Natural killer cell treated with Interleukin-12 subunit alpha and Interleukin-12 subunit beta and Interleukin-15 and Interleukin-18, amount 100 ng/mL, for 72 hours (primary cell): ENCODE data around the gene PDGFA. TPM values are rescaled to one million over a fixed set of nuclear protein-coding genes. Genes with fewer than 3 reads are reported as not detected.
A peak's percentile ranks its signal among the peaks of the same experiment; 100 is the strongest.

Experiments
- ATAC-seq, 2 donors: fragments of 150-1000 bp; cut with Tn5 transposase in 1 of 2; sonication (Bioruptor Pico), chemical (Tn5 transposase) in 1 of 2; 2 replicates each; pipeline ENCODE4 v1.10.0; 2021
- DNase-seq: peaks from one replicate; pipeline ENCODE4 v3.0.0; 2022; ENCODE audit warnings: low spot score
- H3K27ac Mint-ChIP-seq, 2 donors: 1 replicate in 1 of 2; 2 replicates in 1 of 2; pipeline ENCODE4 v1.8.0; 2022; ENCODE audit warnings: mixed read lengths in 2 of 2, mild to moderate bottlenecking in 1 of 2, moderate library complexity in 1 of 2
- H3K27me3 Mint-ChIP-seq, 2 donors: 1 replicate in 1 of 2; 2 replicates in 1 of 2; pipeline ENCODE4 v1.8.0; 2022; ENCODE audit warnings: mixed read lengths in 2 of 2
- H3K36me3 Mint-ChIP-seq: one replicate; pipeline ENCODE4 v1.8.0; 2022; ENCODE audit warnings: mixed read lengths
- H3K4me1 Mint-ChIP-seq, 2 donors: 1 replicate in 1 of 2; 2 replicates in 1 of 2; pipeline ENCODE4 v1.8.0; 2022; ENCODE audit warnings: low read depth in 2 of 2, mixed read lengths in 2 of 2, mild to moderate bottlenecking in 1 of 2
- H3K4me3 Mint-ChIP-seq: one replicate; pipeline ENCODE4 v1.8.0; 2022; ENCODE audit warnings: mixed read lengths
- H3K9me3 Mint-ChIP-seq: 2 replicates; pipeline ENCODE4 v1.8.0; 2022; ENCODE audit warnings: mixed read lengths
- total RNA-seq, 2 donors: library from RNA; stranded (reverse); gene quantifications; one replicate each; pipeline ENCODE4 v1.2.3, GENCODE V29; 2022

The PDGFA gene
- 1 to 10 TPM; 1.3 to 5.0 TPM for total RNA-seq

GRCh38 chr7:519484-520390, at the start of gene PDGFA:
Gene PDGFA (minus strand): TSS chr7:519846. CDS start chr7:519001, 845 bp downstream.
- Mint-ChIP-seq H3K36me3 (no peaks in the 10 kb centered on the region), H3K4me1 (peaks cover 0 to 4% of the 10 kb centered on the region in 2 donors), H3K27me3 (peaks cover 5 to 18% of the 10 kb centered on the region in 2 donors), H3K27ac (no peak within 1 kb of the TSS), H3K9me3 (no peaks in the 10 kb centered on the region), H3K4me3 (peak within 1 kb of the TSS; percentile 80)
- peak; percentile 51 to 68 for ATAC-seq
- no peak for DNase-seq

GRCh38 chr7:568031-568951, 48.6 kb upstream of the PDGFA start:
- Mint-ChIP-seq H3K36me3 (no peaks in the 10 kb centered on the region), H3K4me3 (no peak overlapping the region), H3K27ac (no peak overlapping the region), H3K9me3 (no peaks in the 10 kb centered on the region), H3K4me1 (no peaks in the 10 kb centered on the region), H3K27me3 (no peaks in the 10 kb centered on the region)
- DNase-seq: no peak
- no peak for ATAC-seq

GRCh38 chr7:567305-567883, 47.7 kb upstream of the PDGFA start:
- no peaks in the 10 kb centered on the region for H3K9me3 Mint-ChIP-seq
- H3K4me1 Mint-ChIP-seq: peaks cover 0 to 4% of the 10 kb centered on the region in 2 donors
- no peaks in the 10 kb centered on the region for H3K27me3 Mint-ChIP-seq
- no peaks in the 10 kb centered on the region for H3K36me3 Mint-ChIP-seq
- H3K27ac Mint-ChIP-seq: no peak overlapping the region
- ATAC-seq (no peak), DNase-seq (no peak)
- no peak overlapping the region for H3K4me3 Mint-ChIP-seq

GRCh38 chr7:566100-566499, 46.5 kb upstream of the PDGFA start:
- no peaks in the 10 kb centered on the region for H3K27me3 Mint-ChIP-seq
- no peaks in the 10 kb centered on the region for H3K36me3 Mint-ChIP-seq
- no peak for ATAC-seq
- no peak for DNase-seq
- H3K4me3 Mint-ChIP-seq: no peak overlapping the region
- no peaks in the 10 kb centered on the region for H3K9me3 Mint-ChIP-seq
- peaks cover 0 to 5% of the 10 kb centered on the region in 2 donors for H3K4me1 Mint-ChIP-seq
- no peak overlapping the region for H3K27ac Mint-ChIP-seq

GRCh38 chr7:564176-564865, 44.7 kb upstream of the PDGFA start:
- no peak for ATAC-seq

GRCh38 chr7:563629-564170, 44.1 kb upstream of the PDGFA start:
- H3K4me1 Mint-ChIP-seq: peaks cover 0 to 9% of the 10 kb centered on the region in 2 donors
- no peak for DNase-seq
- no peaks in the 10 kb centered on the region for H3K36me3 Mint-ChIP-seq
- no peaks in the 10 kb centered on the region for H3K9me3 Mint-ChIP-seq
- H3K27me3 Mint-ChIP-seq: no peaks in the 10 kb centered on the region
- H3K27ac Mint-ChIP-seq: no peak overlapping the region
- ATAC-seq: no peak
- H3K4me3 Mint-ChIP-seq: no peak overlapping the region

More at GRCh38 chr7:564176-564865, 44.7 kb upstream of the PDGFA start:
- no peak for DNase-seq
- no peak overlapping the region for H3K27ac Mint-ChIP-seq
- H3K4me3 Mint-ChIP-seq: no peak overlapping the region
- H3K27me3 Mint-ChIP-seq: no peaks in the 10 kb centered on the region
- H3K36me3 Mint-ChIP-seq: no peaks in the 10 kb centered on the region
- H3K4me1 Mint-ChIP-seq: peaks cover 0 to 9% of the 10 kb centered on the region in 2 donors
- no peaks in the 10 kb centered on the region for H3K9me3 Mint-ChIP-seq

GRCh38 chr7:562789-563628, 43.4 kb upstream of the PDGFA start:
- Mint-ChIP-seq H3K4me1 (peaks cover 0 to 9% of the 10 kb centered on the region in 2 donors), H3K36me3 (no peaks in the 10 kb centered on the region), H3K4me3 (no peak overlapping the region), H3K27me3 (no peaks in the 10 kb centered on the region), H3K27ac (no peak overlapping the region), H3K9me3 (no peaks in the 10 kb centered on the region)
- no peak for ATAC-seq
- DNase-seq: no peak

GRCh38 chr7:562374-562675, 42.7 kb upstream of the PDGFA start:
- no peak overlapping the region for H3K27ac Mint-ChIP-seq
- no peak for DNase-seq
- ATAC-seq: no peak
- no peaks in the 10 kb centered on the region for H3K36me3 Mint-ChIP-seq
- H3K4me3 Mint-ChIP-seq: no peak overlapping the region
- H3K4me1 Mint-ChIP-seq: peaks cover 0 to 9% of the 10 kb centered on the region in 2 donors
- no peaks in the 10 kb centered on the region for H3K27me3 Mint-ChIP-seq
- H3K9me3 Mint-ChIP-seq: no peaks in the 10 kb centered on the region

- no peak overlapping the region for H3K4me3 Mint-ChIP-seq
- H3K27ac Mint-ChIP-seq: no peak overlapping the region
- H3K9me3 Mint-ChIP-seq: no peaks in the 10 kb centered on the region
- ATAC-seq: no peak
- H3K36me3 Mint-ChIP-seq: no peaks in the 10 kb centered on the region
- no peaks in the 10 kb centered on the region for H3K27me3 Mint-ChIP-seq
- DNase-seq: no peak
- H3K4me1 Mint-ChIP-seq: peaks cover 0 to 9% of the 10 kb centered on the region in 2 donors
Observed at GRCh38 chr7:561631-562373, 42.2 kb upstream of the PDGFA start.

- Mint-ChIP-seq H3K36me3 (no peaks in the 10 kb centered on the region), H3K27me3 (no peaks in the 10 kb centered on the region), H3K9me3 (no peaks in the 10 kb centered on the region), H3K4me1 (peaks cover 0 to 9% of the 10 kb centered on the region in 2 donors), H3K27ac (no peak overlapping the region), H3K4me3 (no peak overlapping the region)
- DNase-seq (no peak), ATAC-seq (no peak)
Observed at GRCh38 chr7:560966-561630, 41.5 kb upstream of the PDGFA start.

GRCh38 chr7:559396-559705, 39.7 kb upstream of the PDGFA start:
- H3K27ac Mint-ChIP-seq: no peak overlapping the region
- no peaks in the 10 kb centered on the region for H3K27me3 Mint-ChIP-seq
- H3K4me1 Mint-ChIP-seq: peaks cover 0 to 9% of the 10 kb centered on the region in 2 donors
- no peaks in the 10 kb centered on the region for H3K36me3 Mint-ChIP-seq
- ATAC-seq: no peak
- DNase-seq: no peak
- H3K9me3 Mint-ChIP-seq: no peaks in the 10 kb centered on the region
- no peak overlapping the region for H3K4me3 Mint-ChIP-seq

- no peak overlapping the region for H3K27ac Mint-ChIP-seq
- peaks cover 0 to 7% of the 10 kb centered on the region in 2 donors for H3K4me1 Mint-ChIP-seq
- H3K9me3 Mint-ChIP-seq: no peaks in the 10 kb centered on the region
- H3K4me3 Mint-ChIP-seq: no peak overlapping the region
- DNase-seq (no peak), ATAC-seq (no peak)
- no peaks in the 10 kb centered on the region for H3K27me3 Mint-ChIP-seq
- no peaks in the 10 kb centered on the region for H3K36me3 Mint-ChIP-seq
Observed at GRCh38 chr7:557558-557881, 37.9 kb upstream of the PDGFA start.
